ENCODE data around the gene LHFPL6. TPM values are rescaled to one million over a fixed set of nuclear protein-coding genes. Genes with fewer than 3 reads are reported as not detected.

LHFPL6 gene
- total and polyA plus RNA-seq, 7 experiments from 2014 or later = 0.92 TPM; not detected in 6

GRCh38 chr13:39490136-39490535 is 112.9 kb downstream of the LHFPL6 start:
- H3K4me3 ChIP-seq (ENCODE audit: low read length) = no peak overlapping the region
- ATAC-seq (no peak), DNase-seq (no peak)
- no peaks in the 10 kb centered on the region for H3K36me3 ChIP-seq (ENCODE audit: control insufficient read depth in 2 of 3, insufficient read depth in 3 of 3, low read length in 3 of 3)
- Mint-ChIP-seq H3K27me3 (peaks cover 0 to 12% (median 7%) of the 10 kb centered on the region in 5 donors), H3K27ac (no peak overlapping the region), H3K36me3 (no peaks in the 10 kb centered on the region), H3K4me3 (no peak overlapping the region), H3K4me1 (no peaks in the 10 kb centered on the region), H3K9me3 (peaks cover 0 to 4% (median 0%) of the 10 kb centered on the region in 11 donors)
- no peaks in the 10 kb centered on the region for H3K27me3 ChIP-seq (ENCODE audit: control insufficient read depth in 2 of 2, insufficient read depth in 2 of 2, low read length in 2 of 2)
- intact Hi-C loops (cut with micrococcal nuclease) = no loop called here
- ChIA-PET CTCF (no interaction called here), POLR2A (no interaction called here)
- H3K9me3 ChIP-seq (ENCODE audit: control insufficient read depth in 2 of 3, low read length in 3 of 3) = no peaks in the 10 kb centered on the region
- H3K4me1 ChIP-seq (ENCODE audit: control insufficient read depth in 2 of 2, insufficient read depth in 2 of 2, low read length in 2 of 2) = no peaks in the 10 kb centered on the region
- no peak overlapping the region for H3K27ac ChIP-seq (ENCODE audit: low read depth, low read length)

DNA sequence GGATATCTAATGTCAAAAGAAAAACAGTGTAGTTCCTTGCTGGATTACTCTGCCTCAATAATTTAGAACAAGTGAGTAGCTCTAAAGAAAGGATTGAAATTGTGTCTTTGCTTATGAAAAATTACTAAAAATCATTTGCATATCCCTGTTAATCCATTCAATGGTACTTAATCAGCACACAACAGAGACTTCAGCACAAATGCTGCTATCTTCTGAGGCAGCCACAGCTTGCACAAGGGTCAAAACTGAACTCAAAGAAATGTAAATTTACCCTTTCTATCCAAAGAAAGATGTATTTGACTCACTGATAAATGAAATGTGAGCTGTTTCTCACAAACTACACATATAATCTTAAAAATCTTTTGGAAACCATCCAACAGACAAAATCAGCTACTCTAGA is 116.2 kb downstream of the LHFPL6 start:
- CTCF ChIA-PET = no interaction called here
- H3K36me3 Mint-ChIP-seq = no peaks in the 10 kb centered on the region
- ATAC-seq = no peak
- peaks cover 2 to 17% (median 6%) of the 10 kb centered on the region in 5 donors for H3K27me3 Mint-ChIP-seq
- Histone ChIP-seq H3K4me3 (ENCODE audit: low read length) (no peak overlapping the region), H3K27ac (ENCODE audit: low read depth, low read length) (no peak overlapping the region), H3K27me3 (ENCODE audit: control insufficient read depth in 2 of 2, insufficient read depth in 2 of 2, low read length in 2 of 2) (no peaks in the 10 kb centered on the region), H3K36me3 (ENCODE audit: control insufficient read depth in 2 of 3, insufficient read depth in 3 of 3, low read length in 3 of 3) (no peaks in the 10 kb centered on the region), H3K9me3 (ENCODE audit: control insufficient read depth in 2 of 3, low read length in 3 of 3) (no peaks in the 10 kb centered on the region), H3K4me1 (ENCODE audit: control insufficient read depth in 2 of 2, insufficient read depth in 2 of 2, low read length in 2 of 2) (no peaks in the 10 kb centered on the region)
- POLR2A ChIA-PET = no interaction called here
- intact Hi-C loops (cut with micrococcal nuclease) = no loop called here
- no peak overlapping the region for H3K4me3 Mint-ChIP-seq
- peaks cover 0 to 4% (median 0%) of the 10 kb centered on the region in 11 donors for H3K9me3 Mint-ChIP-seq
- DNase-seq = no peak
- no peak overlapping the region for H3K27ac Mint-ChIP-seq
- H3K4me1 Mint-ChIP-seq = no peaks in the 10 kb centered on the region

DNA sequence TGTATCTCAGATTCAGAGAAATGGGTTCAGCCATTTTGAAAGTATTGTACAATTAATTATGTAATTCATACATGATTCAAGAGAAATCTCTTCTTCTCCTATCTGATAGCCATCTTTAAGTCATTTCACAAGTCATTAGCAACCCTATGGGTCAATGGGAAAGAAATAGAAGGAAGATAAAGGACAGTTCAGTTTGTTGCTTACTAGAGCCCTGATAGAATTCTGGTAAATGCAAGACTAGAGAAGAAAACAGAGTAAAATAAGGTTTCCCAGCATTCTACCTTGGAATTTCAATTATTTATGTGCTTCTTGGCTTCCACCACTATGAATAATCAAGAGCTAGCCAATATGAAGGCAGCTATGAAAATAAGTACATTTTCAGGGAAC is 117.7 kb downstream of the LHFPL6 start:
- intact Hi-C loops (cut with micrococcal nuclease) = no loop called here
- H3K4me1 Mint-ChIP-seq = no peaks in the 10 kb centered on the region

DNA sequence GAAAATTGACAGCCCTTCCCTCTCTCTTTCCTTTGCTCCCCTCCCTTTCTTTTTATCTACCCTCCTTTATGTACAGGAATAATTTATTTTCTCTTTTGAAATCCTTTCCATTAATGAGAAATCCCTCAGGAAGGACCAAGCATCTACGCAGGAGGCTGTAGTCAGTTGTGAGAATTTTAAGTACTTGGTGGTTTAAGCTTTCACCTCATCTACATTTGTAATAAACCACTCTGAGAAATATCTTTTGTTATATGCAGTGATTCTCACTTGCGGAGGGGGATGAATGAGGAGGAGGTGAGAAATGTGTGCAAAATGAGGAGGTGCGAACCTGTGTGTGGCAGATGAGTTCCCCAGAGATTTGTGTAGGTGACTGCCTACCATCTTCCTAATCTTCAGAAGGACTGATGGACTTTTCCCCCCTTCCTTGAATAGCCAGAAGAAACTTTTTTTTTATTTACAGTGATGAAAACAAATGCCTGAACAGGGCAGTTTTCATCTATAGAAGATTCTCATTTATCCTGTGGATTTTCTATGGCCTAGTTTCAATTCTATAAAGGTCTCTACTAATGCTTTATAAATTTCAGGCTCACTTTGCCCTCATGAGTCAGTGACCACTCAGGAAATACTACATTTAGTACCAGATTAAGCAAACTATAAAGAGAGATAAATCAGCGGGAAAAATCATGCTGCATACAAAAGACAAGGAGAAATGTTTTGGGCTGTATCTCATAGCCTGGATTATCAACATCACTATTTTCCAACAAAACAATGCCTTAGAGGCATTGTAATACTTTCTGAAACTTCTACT is 118.3 kb downstream of the LHFPL6 start:
- no peak for DNase-seq
- H3K27ac Mint-ChIP-seq = no peak overlapping the region
- H3K9me3 Mint-ChIP-seq = peaks cover 0 to 1% (median 0%) of the 10 kb centered on the region in 11 donors
- intact Hi-C loops (cut with micrococcal nuclease) = no loop called here
- Histone ChIP-seq H3K27me3 (ENCODE audit: control insufficient read depth in 2 of 2, insufficient read depth in 2 of 2, low read length in 2 of 2) (no peaks in the 10 kb centered on the region), H3K9me3 (ENCODE audit: control insufficient read depth in 2 of 3, low read length in 3 of 3) (no peaks in the 10 kb centered on the region), H3K4me1 (ENCODE audit: control insufficient read depth in 2 of 2, insufficient read depth in 2 of 2, low read length in 2 of 2) (no peaks in the 10 kb centered on the region), H3K36me3 (ENCODE audit: control insufficient read depth in 2 of 3, insufficient read depth in 3 of 3, low read length in 3 of 3) (no peaks in the 10 kb centered on the region), H3K27ac (ENCODE audit: low read depth, low read length) (no peak overlapping the region), H3K4me3 (ENCODE audit: low read length) (no peak overlapping the region)
- CTCF ChIA-PET = no interaction called here
- H3K4me1 Mint-ChIP-seq = no peaks in the 10 kb centered on the region
- POLR2A ChIA-PET = no interaction called here
- no peak overlapping the region for H3K4me3 Mint-ChIP-seq
- no peaks in the 10 kb centered on the region for H3K36me3 Mint-ChIP-seq
- peaks cover 2 to 22% (median 7%) of the 10 kb centered on the region in 5 donors for H3K27me3 Mint-ChIP-seq
- no peak for ATAC-seq

More for the DNA sequence above, 117.7 kb downstream of the LHFPL6 start:
- H3K27me3 ChIP-seq (ENCODE audit: control insufficient read depth in 2 of 2, insufficient read depth in 2 of 2, low read length in 2 of 2) = no peaks in the 10 kb centered on the region
- no peak overlapping the region for H3K4me3 Mint-ChIP-seq
- H3K27ac Mint-ChIP-seq = no peak overlapping the region
- no peak for DNase-seq
- POLR2A ChIA-PET = no interaction called here
- peaks cover 2 to 22% (median 7%) of the 10 kb centered on the region in 5 donors for H3K27me3 Mint-ChIP-seq
- CTCF ChIA-PET = interaction anchor here (0.6 kb wide), 1 partner anchor 10 kb away, joined by 3 read pairs; no protein-coding TSS in a partner anchor
- H3K36me3 ChIP-seq (ENCODE audit: control insufficient read depth in 2 of 3, insufficient read depth in 3 of 3, low read length in 3 of 3) = no peaks in the 10 kb centered on the region
- H3K4me3 ChIP-seq (ENCODE audit: low read length) = no peak overlapping the region
- no peaks in the 10 kb centered on the region for H3K9me3 ChIP-seq (ENCODE audit: control insufficient read depth in 2 of 3, low read length in 3 of 3)
- ATAC-seq = no peak
- no peak overlapping the region for H3K27ac ChIP-seq (ENCODE audit: low read depth, low read length)
- H3K9me3 Mint-ChIP-seq = peaks cover 0 to 1% (median 0%) of the 10 kb centered on the region in 11 donors
- H3K4me1 ChIP-seq (ENCODE audit: control insufficient read depth in 2 of 2, insufficient read depth in 2 of 2, low read length in 2 of 2) = no peaks in the 10 kb centered on the region
- no peaks in the 10 kb centered on the region for H3K36me3 Mint-ChIP-seq

- Histone ChIP-seq H3K27ac (ENCODE audit: low read depth, low read length) (no peak overlapping the region), H3K9me3 (ENCODE audit: control insufficient read depth in 2 of 3, low read length in 3 of 3) (no peaks in the 10 kb centered on the region), H3K4me1 (ENCODE audit: control insufficient read depth in 2 of 2, insufficient read depth in 2 of 2, low read length in 2 of 2) (no peaks in the 10 kb centered on the region), H3K36me3 (ENCODE audit: control insufficient read depth in 2 of 3, insufficient read depth in 3 of 3, low read length in 3 of 3) (no peaks in the 10 kb centered on the region), H3K4me3 (ENCODE audit: low read length) (no peak overlapping the region), H3K27me3 (ENCODE audit: control insufficient read depth in 2 of 2, insufficient read depth in 2 of 2, low read length in 2 of 2) (no peaks in the 10 kb centered on the region)
- no peak overlapping the region for H3K27ac Mint-ChIP-seq
- H3K9me3 Mint-ChIP-seq = no peaks in the 10 kb centered on the region
- H3K36me3 Mint-ChIP-seq = no peaks in the 10 kb centered on the region
- H3K4me1 Mint-ChIP-seq = no peaks in the 10 kb centered on the region
- intact Hi-C loops (cut with micrococcal nuclease) = no loop called here
- no peak for ATAC-seq
- no peak for DNase-seq
- ChIA-PET POLR2A (no interaction called here), CTCF (no interaction called here)
- H3K27me3 Mint-ChIP-seq = peaks cover 2 to 16% (median 7%) of the 10 kb centered on the region in 5 donors
- H3K4me3 Mint-ChIP-seq = no peak overlapping the region
These were observed 119.7 kb downstream of the LHFPL6 start for GRCh38 chr13:39483326-39483725.

GRCh38 chr13:39481491-39481890 is 121.5 kb downstream of the LHFPL6 start:
- ATAC-seq = no peak
- no peak for DNase-seq
- peaks cover 2 to 20% (median 13%) of the 10 kb centered on the region in 5 donors for H3K27me3 Mint-ChIP-seq
- Histone ChIP-seq H3K4me1 (ENCODE audit: control insufficient read depth in 2 of 2, insufficient read depth in 2 of 2, low read length in 2 of 2) (no peaks in the 10 kb centered on the region), H3K27me3 (ENCODE audit: control insufficient read depth in 2 of 2, insufficient read depth in 2 of 2, low read length in 2 of 2) (no peaks in the 10 kb centered on the region), H3K4me3 (ENCODE audit: low read length) (no peak overlapping the region), H3K36me3 (ENCODE audit: control insufficient read depth in 2 of 3, insufficient read depth in 3 of 3, low read length in 3 of 3) (no peaks in the 10 kb centered on the region), H3K27ac (ENCODE audit: low read depth, low read length) (no peak overlapping the region), H3K9me3 (ENCODE audit: control insufficient read depth in 2 of 3, low read length in 3 of 3) (no peaks in the 10 kb centered on the region)
- ChIA-PET CTCF (no interaction called here), POLR2A (no interaction called here)
- H3K36me3 Mint-ChIP-seq = no peaks in the 10 kb centered on the region
- H3K4me1 Mint-ChIP-seq = no peaks in the 10 kb centered on the region
- H3K27ac Mint-ChIP-seq = no peak overlapping the region
- no peak overlapping the region for H3K4me3 Mint-ChIP-seq
- no peaks in the 10 kb centered on the region for H3K9me3 Mint-ChIP-seq
- intact Hi-C loops (cut with micrococcal nuclease) = no loop called here

GRCh38 chr13:39474600-39474999 is 128.4 kb downstream of the LHFPL6 start:
- H3K27me3 Mint-ChIP-seq = peaks cover 0 to 38% (median 25%) of the 10 kb centered on the region in 5 donors
- DNase-seq = no peak
- H3K27ac ChIP-seq (ENCODE audit: low read depth, low read length) = no peak overlapping the region
- H3K4me1 Mint-ChIP-seq = no peaks in the 10 kb centered on the region
- H3K4me1 ChIP-seq (ENCODE audit: control insufficient read depth in 2 of 2, insufficient read depth in 2 of 2, low read length in 2 of 2) = no peaks in the 10 kb centered on the region
- H3K9me3 ChIP-seq (ENCODE audit: control insufficient read depth in 2 of 3, low read length in 3 of 3) = no peaks in the 10 kb centered on the region
- ChIA-PET POLR2A (no interaction called here), CTCF (interaction anchor here (0.6 kb wide), 1 partner anchor 1302 kb away, joined by 5 read pairs; no protein-coding TSS in a partner anchor)
- no peaks in the 10 kb centered on the region for H3K27me3 ChIP-seq (ENCODE audit: control insufficient read depth in 2 of 2, insufficient read depth in 2 of 2, low read length in 2 of 2)
- no peak for ATAC-seq
- H3K4me3 ChIP-seq (ENCODE audit: low read length) = no peak overlapping the region
- no peaks in the 10 kb centered on the region for H3K36me3 Mint-ChIP-seq
- peaks cover 0 to 3% (median 0%) of the 10 kb centered on the region in 11 donors for H3K9me3 Mint-ChIP-seq
- H3K27ac Mint-ChIP-seq = no peak overlapping the region
- no peaks in the 10 kb centered on the region for H3K36me3 ChIP-seq (ENCODE audit: control insufficient read depth in 2 of 3, insufficient read depth in 3 of 3, low read length in 3 of 3)
- intact Hi-C loops (cut with micrococcal nuclease) = no loop called here
- H3K4me3 Mint-ChIP-seq = no peak overlapping the region
